ENCODE measurements around the gene DDOST. TPM values are rescaled to one million over a fixed set of nuclear protein-coding genes. Genes with fewer than 3 reads are reported as not detected.

Gene DDOST
- polyA plus RNA-seq, 5 donors, result 210 to 229 (median 215) TPM

Other genes starting within 250 kb of the DDOST start
- 10 to 100 TPM; 52.4 to 80.9 (median 70.7) TPM for gene CAMK2N1, start 175.2 kb downstream of the DDOST start, polyA plus RNA-seq (ENCODE audit: insufficient read depth in 1 of 5, insufficient read length in 5 of 5, low replicate concordance in 1 of 5)
- 10 to 100 TPM; 20.5 to 26.8 (median 23.4) TPM for gene MUL1, start 153.2 kb downstream of the DDOST start, polyA plus RNA-seq (ENCODE audit: insufficient read depth in 1 of 5, insufficient read length in 5 of 5, low replicate concordance in 1 of 5)
- 1 to 10 TPM in 1 of 5 donors, under 1 TPM in 4; 0.33 to 1.3 (median 0.37) TPM for gene FAM43B, start 108.8 kb downstream of the DDOST start, polyA plus RNA-seq (ENCODE audit: insufficient read depth in 1 of 5, insufficient read length in 5 of 5, low replicate concordance in 1 of 5)
- gene CDA, start 72.3 kb downstream of the DDOST start, polyA plus RNA-seq (ENCODE audit: insufficient read depth in 1 of 5, insufficient read length in 5 of 5, low replicate concordance in 1 of 5), result 1 to 10 TPM in 1 of 5 donors, under 1 TPM in 4; 0.47 to 1.2 (median 0.61) TPM
- 10 to 100 TPM; 32.0 to 36.5 (median 34.0) TPM for gene PINK1, start 27.9 kb downstream of the DDOST start, polyA plus RNA-seq (ENCODE audit: insufficient read depth in 1 of 5, insufficient read length in 5 of 5, low replicate concordance in 1 of 5)
- gene KIF17, start 56.6 kb upstream of the DDOST start, polyA plus RNA-seq (ENCODE audit: insufficient read depth in 1 of 5, insufficient read length in 5 of 5, low replicate concordance in 1 of 5), result 10 to 100 TPM in 2 of 5 donors, 1 to 10 TPM in 3; 5.5 to 12.1 (median 8.4) TPM
- under 1 TPM in 3 of 5 donors, not detected in 2; 0.05 to 0.19 (median 0.10) TPM for gene SH2D5, start 71.3 kb upstream of the DDOST start, polyA plus RNA-seq (ENCODE audit: insufficient read depth in 1 of 5, insufficient read length in 5 of 5, low replicate concordance in 1 of 5)
- gene HP1BP3, start 125.9 kb upstream of the DDOST start, polyA plus RNA-seq (ENCODE audit: insufficient read depth in 1 of 5, insufficient read length in 5 of 5, low replicate concordance in 1 of 5), result 100 to 1,000 TPM; 280 to 430 (median 419) TPM